ENCODE data around the gene AP1M1. TPM values are rescaled to one million over a fixed set of nuclear protein-coding genes. Genes with fewer than 3 reads are reported as not detected.

AP1M1 gene
- polyA plus RNA-seq, 3 donors: 103 to 134 (median 133) TPM

DNA sequence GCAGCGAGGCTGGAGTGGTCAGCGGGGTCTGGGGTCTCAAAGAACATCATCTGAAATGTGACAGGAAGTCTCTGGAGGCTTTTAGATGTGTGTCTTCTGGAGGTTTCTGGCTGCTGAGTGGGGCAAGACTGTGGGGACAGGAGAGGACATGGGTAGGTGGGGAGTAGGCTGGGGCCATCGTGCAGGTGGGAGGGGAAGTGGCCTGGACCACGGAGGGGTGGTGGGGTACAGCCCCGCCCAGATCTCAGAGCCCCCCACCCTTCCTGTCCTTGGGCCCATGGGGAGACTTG is 6.2 kb downstream of the AP1M1 start:
- peak overlapping the region in 3 of 7 donors; percentile 38 to 72 (median 58) for H3K27ac Mint-ChIP-seq
- intact Hi-C loops (cut with micrococcal nuclease): no loop called here
- peaks cover 63% of the 10 kb centered on the region for H4K20me1 ChIP-seq (ENCODE audit: insufficient read depth, low read length)
- WGBS (ENCODE audit: insufficient coverage): 81% methylated on average over 4 of the region's 5 CpGs
- peaks cover 15 to 19% of the 10 kb centered on the region in 2 donors for H3K4me1 ChIP-seq (ENCODE audit: control insufficient read depth in 1 of 2, insufficient read depth in 2 of 2, low read length in 2 of 2)
- no peak for TF ChIP-seq CTCF (IDR thresholded peaks at IDR 0.05)
- no peak overlapping the region for H3K4me3 Mint-ChIP-seq
- no peaks in the 10 kb centered on the region for H3K27me3 Mint-ChIP-seq (ENCODE audit: low read depth in 3 of 3)
- H3K9ac ChIP-seq (ENCODE audit: insufficient read depth, low read length, poor library complexity, severe bottlenecking): no peak overlapping the region
- no peak overlapping the region for H3K4me2 ChIP-seq (replicated peaks; ENCODE audit: extremely low read depth, low read length, poor library complexity, severe bottlenecking)
- peaks cover 20% of the 10 kb centered on the region for H3K4me1 Mint-ChIP-seq
- H3K36me3 Mint-ChIP-seq: peaks cover 75 to 88% of the 10 kb centered on the region in 2 donors
- no peaks in the 10 kb centered on the region for H3K9me3 Mint-ChIP-seq
- H3K9me3 ChIP-seq (replicated peaks in 1 of 2; ENCODE audit: control insufficient read depth in 1 of 2, insufficient read depth in 1 of 2, low read length in 2 of 2): no peaks in the 10 kb centered on the region
- H3K27me3 ChIP-seq (ENCODE audit: control insufficient read depth in 2 of 2, insufficient read depth in 2 of 2, low read length in 2 of 2): no peaks in the 10 kb centered on the region
- H2AFZ ChIP-seq (ENCODE audit: insufficient read depth, low read depth, low read length, poor library complexity, severe bottlenecking): no peak overlapping the region
- H3K4me3 ChIP-seq (replicated peaks in 1 of 3; ENCODE audit: low read depth in 2 of 3, low read length in 3 of 3): no peak overlapping the region
- peaks cover 51% of the 10 kb centered on the region for H3K79me2 ChIP-seq (ENCODE audit: insufficient read depth, low read length)
- H3K36me3 ChIP-seq (replicated peaks in 1 of 2; ENCODE audit: control insufficient read depth in 1 of 2, insufficient read depth in 2 of 2, low read length in 2 of 2): peaks cover 81 to 86% of the 10 kb centered on the region in 2 donors
- no peak for DNase-seq
- no peak overlapping the region for H3K27ac ChIP-seq (ENCODE audit: low read depth in 1 of 2, low read length in 2 of 2)

GRCh38 chr19:16205205-16206045 is 7.7 kb downstream of the AP1M1 start:
- Histone ChIP-seq H3K36me3 (replicated peaks in 1 of 2; ENCODE audit: control insufficient read depth in 1 of 2, insufficient read depth in 2 of 2, low read length in 2 of 2) (peaks cover 91 to 98% of the 10 kb centered on the region in 2 donors), H3K9me3 (replicated peaks in 1 of 2; ENCODE audit: control insufficient read depth in 1 of 2, insufficient read depth in 1 of 2, low read length in 2 of 2) (no peaks in the 10 kb centered on the region), H3K4me1 (ENCODE audit: control insufficient read depth in 1 of 2, insufficient read depth in 2 of 2, low read length in 2 of 2) (peaks cover under 1 to 4% of the 10 kb centered on the region in 2 donors), H3K4me2 (replicated peaks; ENCODE audit: extremely low read depth, low read length, poor library complexity, severe bottlenecking) (no peak overlapping the region), H3K9ac (ENCODE audit: insufficient read depth, low read length, poor library complexity, severe bottlenecking) (no peak overlapping the region), H4K20me1 (ENCODE audit: insufficient read depth, low read length) (peaks cover 48% of the 10 kb centered on the region), H3K27me3 (ENCODE audit: control insufficient read depth in 2 of 2, insufficient read depth in 2 of 2, low read length in 2 of 2) (no peaks in the 10 kb centered on the region), H2AFZ (ENCODE audit: insufficient read depth, low read depth, low read length, poor library complexity, severe bottlenecking) (no peak overlapping the region), H3K79me2 (ENCODE audit: insufficient read depth, low read length) (peaks cover 43% of the 10 kb centered on the region), H3K27ac (ENCODE audit: low read depth in 1 of 2, low read length in 2 of 2) (no peak overlapping the region), H3K4me3 (replicated peaks in 1 of 3; ENCODE audit: low read depth in 2 of 3, low read length in 3 of 3) (no peak overlapping the region)
- TF ChIP-seq CTCF (IDR thresholded peaks at IDR 0.05): no peak
- Mint-ChIP-seq H3K27me3 (ENCODE audit: low read depth in 3 of 3) (no peaks in the 10 kb centered on the region), H3K4me1 (peaks cover 8% of the 10 kb centered on the region), H3K27ac (no peak overlapping the region), H3K9me3 (no peaks in the 10 kb centered on the region), H3K4me3 (no peak overlapping the region), H3K36me3 (peaks cover 86 to 96% of the 10 kb centered on the region in 2 donors)
- intact Hi-C loops (cut with micrococcal nuclease): no loop called here
- WGBS (ENCODE audit: insufficient coverage): 100% methylated on average over 4 of the region's 11 CpGs
- DNase-seq: no peak
